ENCODE measurements around the gene TBXT.

Gene TBXT

DNA sequence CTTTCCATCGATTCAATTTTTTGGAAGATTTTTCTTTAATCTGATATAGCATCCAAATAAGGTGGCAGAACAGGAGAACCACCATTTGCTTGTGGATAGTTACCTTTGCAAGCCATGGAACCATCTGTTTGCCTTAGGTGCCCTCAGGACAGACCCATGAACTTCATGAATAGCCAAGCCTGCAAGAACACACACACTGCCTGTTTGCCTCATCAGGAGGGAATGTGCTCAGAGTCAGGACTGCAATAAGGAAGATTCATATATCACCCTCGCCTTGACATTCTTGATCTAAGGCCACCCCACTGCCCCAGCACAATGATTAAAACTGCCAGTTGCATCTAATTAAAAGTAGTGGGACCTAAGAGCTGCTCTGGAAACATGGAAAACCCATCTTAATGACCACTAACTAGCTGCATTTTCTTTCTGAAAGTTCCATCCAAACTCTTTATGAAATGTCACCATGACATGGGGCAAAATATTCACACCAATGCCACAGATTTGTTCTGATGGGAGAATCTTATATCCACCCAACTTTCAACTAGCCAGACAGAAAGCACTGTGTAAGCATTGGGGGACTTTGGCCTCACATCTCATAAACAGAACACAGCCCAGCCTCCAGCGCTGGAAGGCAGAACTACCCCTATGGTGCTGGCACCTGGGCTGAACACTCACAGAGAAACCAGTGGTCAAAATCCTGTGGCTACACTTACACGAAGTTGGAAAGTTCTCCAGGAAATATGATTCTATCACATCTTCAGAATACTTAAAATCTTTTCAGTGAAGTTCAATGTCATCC lies 48.3 kb downstream of the TBXT start:
- ChIA-PET POLR2A (no interaction called here), CTCF (interaction anchor here (0.7 to 1.0 kb wide), 3 partner anchors 13 to 229 kb away, joined by 3 to 4 read pairs (median 3); no protein-coding TSS in a partner anchor)
- Histone ChIP-seq H3K4me1 (ENCODE audit: control insufficient read depth, insufficient read depth, low read length) (no peaks in the 10 kb centered on the region), H3K27ac (ENCODE audit: extremely low read depth, low read depth, low read length) (no peak overlapping the region), H3K4me3 (ENCODE audit: low read depth, low read length) (no peak overlapping the region), H3K9me3 (ENCODE audit: control insufficient read depth, insufficient read depth, low read depth, low read length) (no peaks in the 10 kb centered on the region), H3K36me3 (ENCODE audit: control insufficient read depth in 2 of 2, insufficient read depth in 1 of 2, low read length in 2 of 2) (no peaks in the 10 kb centered on the region)
- TF ChIP-seq ZNF324 (tag by site-specific recombination; IDR thresholded peaks at IDR 0.05) (no peak), ZNF48 (tag by site-specific recombination; IDR thresholded peaks at IDR 0.05) (no peak), ZNF426 (tag by site-specific recombination; IDR thresholded peaks at IDR 0.05) (no peak), TCF7L2 (IDR thresholded peaks at IDR 0.05; ENCODE audit: borderline replicate concordance, low read depth, low read length) (no peak), MYNN (tag by site-specific recombination; IDR thresholded peaks at IDR 0.05; ENCODE audit: borderline replicate concordance) (no peak), SETDB1 (IDR thresholded peaks at IDR 0.05; ENCODE audit: insufficient read length, low read length) (no peak), ZSCAN23 (tag by site-specific recombination; IDR thresholded peaks at IDR 0.05) (no peak)

DNA sequence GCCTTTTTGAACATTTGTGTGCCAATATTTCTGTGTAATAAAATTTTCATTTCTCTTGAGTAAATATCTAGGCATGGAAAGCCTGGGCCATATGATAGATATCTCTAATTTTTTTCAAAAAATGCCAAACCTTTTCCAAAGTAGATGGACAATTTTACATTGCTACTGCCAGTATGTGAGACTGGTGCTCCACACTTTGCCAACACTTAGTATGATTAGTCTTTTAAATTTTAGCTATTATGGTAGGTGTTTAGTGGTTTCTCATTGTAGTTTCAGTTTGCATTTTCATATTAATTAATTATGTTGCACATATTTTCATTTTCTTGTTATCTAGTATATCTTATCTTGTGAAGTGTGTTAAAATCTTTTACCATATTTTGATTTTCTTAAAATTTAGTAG lies 52.0 kb downstream of the TBXT start:
- peak; percentile 96 for TF ChIP-seq ZNF184 (tag by site-specific recombination; IDR thresholded peaks at IDR 0.05)
- no peak for TF ChIP-seq ZNF791 (tag by site-specific recombination; IDR thresholded peaks at IDR 0.05)
- H3K27ac ChIP-seq (ENCODE audit: extremely low read depth, low read depth, low read length) = no peak overlapping the region
- ChIA-PET CTCF (interaction anchor here (0.6 to 1.5 kb wide), 2 partner anchors 18 to 41 kb away, joined by 4 to 5 read pairs; no protein-coding TSS in a partner anchor), POLR2A (no interaction called here)
- H3K9me3 ChIP-seq (ENCODE audit: control insufficient read depth, insufficient read depth, low read depth, low read length) = no peaks in the 10 kb centered on the region
- no peaks in the 10 kb centered on the region for H3K36me3 ChIP-seq (ENCODE audit: control insufficient read depth in 2 of 2, insufficient read depth in 1 of 2, low read length in 2 of 2)
- no peaks in the 10 kb centered on the region for H3K4me1 ChIP-seq (ENCODE audit: control insufficient read depth, insufficient read depth, low read length)
- H3K4me3 ChIP-seq (ENCODE audit: low read depth, low read length) = no peak overlapping the region

GRCh38 chr6:166112580-166112979 lies 55.1 kb downstream of the TBXT start:
- POLR2A ChIA-PET = no interaction called here
- CTCF ChIA-PET = interaction anchor here (0.6 to 2.0 kb wide), 7 partner anchors 11 to 494 kb away, joined by 3 to 6 read pairs (median 3); no protein-coding TSS in a partner anchor
- H3K9me3 ChIP-seq (ENCODE audit: control insufficient read depth, insufficient read depth, low read depth, low read length) = no peaks in the 10 kb centered on the region
- H3K4me1 ChIP-seq (ENCODE audit: control insufficient read depth, insufficient read depth, low read length) = no peaks in the 10 kb centered on the region
- H3K27ac ChIP-seq (ENCODE audit: extremely low read depth, low read depth, low read length) = no peak overlapping the region
- peak overlapping the region; percentile 19 for H3K4me3 ChIP-seq (ENCODE audit: low read depth, low read length)
- peak; percentile 32; the same call in 1 of the 2 replicates for TF ChIP-seq TRIM28 (IDR thresholded peaks at IDR 0.05; ENCODE audit: borderline replicate concordance, low read length)
- no peak for TF ChIP-seq ZNF670 (tag by site-specific recombination; IDR thresholded peaks at IDR 0.05; ENCODE audit: low read depth)
- 0 out of 2 replicates have a peak, but pooled peaks have one; percentile 16 for TF ChIP-seq ZNF585B (tag by site-specific recombination; IDR thresholded peaks at IDR 0.05)
- TF ChIP-seq PRDM1 (tag by site-specific recombination; IDR thresholded peaks at IDR 0.05) = peak; percentile 26; the same call in 1 of the 2 replicates
- no peaks in the 10 kb centered on the region for H3K36me3 ChIP-seq (ENCODE audit: control insufficient read depth in 2 of 2, insufficient read depth in 1 of 2, low read length in 2 of 2)

DNA sequence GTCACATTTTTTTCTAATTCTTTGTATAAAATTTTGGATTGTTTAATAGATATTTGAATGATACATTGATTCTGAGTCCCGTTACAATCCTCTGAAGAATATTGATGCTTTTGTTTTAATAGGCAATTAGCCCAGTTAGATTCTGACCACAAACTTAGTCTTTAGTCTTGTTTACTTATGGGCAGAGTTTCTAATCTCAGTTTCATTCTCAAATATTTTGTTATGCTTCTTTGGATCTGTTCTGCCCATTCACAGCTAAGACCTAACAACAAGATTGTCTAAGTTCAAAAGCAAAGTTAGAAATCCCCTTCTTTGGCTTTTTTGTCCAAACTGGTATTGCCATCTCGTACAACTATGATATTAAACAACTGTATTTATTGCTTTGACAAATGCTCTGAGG lies 58.0 kb downstream of the TBXT start:
- POLR2A ChIA-PET = no interaction called here
- Histone ChIP-seq H3K36me3 (ENCODE audit: control insufficient read depth in 2 of 2, insufficient read depth in 1 of 2, low read length in 2 of 2) (no peaks in the 10 kb centered on the region), H3K4me3 (ENCODE audit: low read depth, low read length) (no peak overlapping the region), H3K4me1 (ENCODE audit: control insufficient read depth, insufficient read depth, low read length) (no peaks in the 10 kb centered on the region), H3K9me3 (ENCODE audit: control insufficient read depth, insufficient read depth, low read depth, low read length) (no peaks in the 10 kb centered on the region), H3K27ac (ENCODE audit: extremely low read depth, low read depth, low read length) (no peak overlapping the region)
- CTCF ChIA-PET = interaction anchor here (0.6 to 1.3 kb wide), 4 partner anchors 12 to 683 kb away, joined by 3 to 4 read pairs (median 3); no protein-coding TSS in a partner anchor
- TF ChIP-seq ZNF416 (tag by site-specific recombination; IDR thresholded peaks at IDR 0.05) (no peak), ZNF473 (tag by site-specific recombination; IDR thresholded peaks at IDR 0.05) (no peak), ZNF266 (tag by site-specific recombination; IDR thresholded peaks at IDR 0.05; ENCODE audit: low read depth) (no peak), ZNF560 (tag by site-specific recombination; IDR thresholded peaks at IDR 0.05; ENCODE audit: borderline replicate concordance) (no peak), SP7 (tag by site-specific recombination; IDR thresholded peaks at IDR 0.05) (no peak), ZNF404 (tag by site-specific recombination; IDR thresholded peaks at IDR 0.05) (no peak), ZNF747 (tag by site-specific recombination; IDR thresholded peaks at IDR 0.05) (no peak), ZNF777 (tag by site-specific recombination; IDR thresholded peaks at IDR 0.05; ENCODE audit: borderline replicate concordance) (no peak)
- TF ChIP-seq, protein P1, sequence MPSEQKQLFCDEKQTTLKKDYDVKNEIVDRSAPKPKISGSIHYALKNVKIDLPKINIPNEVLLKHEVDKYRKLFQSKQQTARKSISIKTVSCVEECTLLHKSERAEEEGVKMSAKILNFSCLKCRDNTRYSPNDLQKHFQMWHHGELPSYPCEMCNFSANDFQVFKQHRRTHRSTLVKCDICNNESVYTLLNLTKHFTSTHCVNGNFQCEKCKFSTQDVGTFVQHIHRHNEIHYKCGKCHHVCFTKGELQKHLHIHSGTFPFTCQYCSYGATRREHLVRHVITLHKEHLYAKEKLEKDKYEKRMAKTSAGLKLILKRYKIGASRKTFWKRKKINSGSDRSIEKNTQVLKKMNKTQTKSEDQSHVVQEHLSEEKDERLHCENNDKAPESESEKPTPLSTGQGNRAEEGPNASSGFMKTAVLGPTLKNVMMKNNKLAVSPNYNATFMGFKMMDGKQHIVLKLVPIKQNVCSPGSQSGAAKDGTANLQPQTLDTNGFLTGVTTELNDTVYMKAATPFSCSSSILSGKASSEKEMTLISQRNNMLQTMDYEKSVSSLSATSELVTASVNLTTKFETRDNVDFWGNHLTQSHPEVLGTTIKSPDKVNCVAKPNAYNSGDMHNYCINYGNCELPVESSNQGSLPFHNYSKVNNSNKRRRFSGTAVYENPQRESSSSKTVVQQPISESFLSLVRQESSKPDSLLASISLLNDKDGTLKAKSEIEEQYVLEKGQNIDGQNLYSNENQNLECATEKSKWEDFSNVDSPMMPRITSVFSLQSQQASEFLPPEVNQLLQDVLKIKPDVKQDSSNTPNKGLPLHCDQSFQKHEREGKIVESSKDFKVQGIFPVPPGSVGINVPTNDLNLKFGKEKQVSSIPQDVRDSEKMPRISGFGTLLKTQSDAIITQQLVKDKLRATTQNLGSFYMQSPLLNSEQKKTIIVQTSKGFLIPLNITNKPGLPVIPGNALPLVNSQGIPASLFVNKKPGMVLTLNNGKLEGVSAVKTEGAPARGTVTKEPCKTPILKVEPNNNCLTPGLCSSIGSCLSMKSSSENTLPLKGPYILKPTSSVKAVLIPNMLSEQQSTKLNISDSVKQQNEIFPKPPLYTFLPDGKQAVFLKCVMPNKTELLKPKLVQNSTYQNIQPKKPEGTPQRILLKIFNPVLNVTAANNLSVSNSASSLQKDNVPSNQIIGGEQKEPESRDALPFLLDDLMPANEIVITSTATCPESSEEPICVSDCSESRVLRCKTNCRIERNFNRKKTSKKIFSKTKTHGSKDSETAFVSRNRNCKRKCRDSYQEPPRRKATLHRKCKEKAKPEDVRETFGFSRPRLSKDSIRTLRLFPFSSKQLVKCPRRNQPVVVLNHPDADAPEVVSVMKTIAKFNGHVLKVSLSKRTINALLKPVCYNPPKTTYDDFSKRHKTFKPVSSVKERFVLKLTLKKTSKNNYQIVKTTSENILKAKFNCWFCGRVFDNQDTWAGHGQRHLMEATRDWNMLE (tag by site-specific recombination; conservative IDR thresholded peaks at IDR 0.05; ENCODE audit: low read depth) = no peak
- TF ChIP-seq, protein P2, sequence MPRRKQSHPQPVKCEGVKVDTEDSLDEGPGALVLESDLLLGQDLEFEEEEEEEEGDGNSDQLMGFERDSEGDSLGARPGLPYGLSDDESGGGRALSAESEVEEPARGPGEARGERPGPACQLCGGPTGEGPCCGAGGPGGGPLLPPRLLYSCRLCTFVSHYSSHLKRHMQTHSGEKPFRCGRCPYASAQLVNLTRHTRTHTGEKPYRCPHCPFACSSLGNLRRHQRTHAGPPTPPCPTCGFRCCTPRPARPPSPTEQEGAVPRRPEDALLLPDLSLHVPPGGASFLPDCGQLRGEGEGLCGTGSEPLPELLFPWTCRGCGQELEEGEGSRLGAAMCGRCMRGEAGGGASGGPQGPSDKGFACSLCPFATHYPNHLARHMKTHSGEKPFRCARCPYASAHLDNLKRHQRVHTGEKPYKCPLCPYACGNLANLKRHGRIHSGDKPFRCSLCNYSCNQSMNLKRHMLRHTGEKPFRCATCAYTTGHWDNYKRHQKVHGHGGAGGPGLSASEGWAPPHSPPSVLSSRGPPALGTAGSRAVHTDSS (tag by site-specific recombination; IDR thresholded peaks at IDR 0.05) = no peak
